Mesenteric fat pad (tissue), 1 donor: Measurements from ENCODE around the gene ZMYM2. TPM values are rescaled to one million over a fixed set of nuclear protein-coding genes. Genes with fewer than 3 reads are reported as not detected.

Experiments
- DNase-seq: peaks from one replicate; pipeline ENCODE4 v3.0.0-alpha.2; 2020; ENCODE audit warnings: low spot score
- total RNA-seq: library from RNA; stranded (reverse); fragmentation: NEBNext Ultra II Directional; extraction: Animal tissue kit (Norgen Biotek cat#: 25700); gene quantifications from one replicate; pipeline ENCODE4 v1.2.1, GENCODE V29; 2021
- donor health status: DM: yes; HTN: yes; CAD: no.

The ZMYM2 gene
- total RNA-seq, 1 donor from 2014 or later, result 74.2 TPM

DNA sequence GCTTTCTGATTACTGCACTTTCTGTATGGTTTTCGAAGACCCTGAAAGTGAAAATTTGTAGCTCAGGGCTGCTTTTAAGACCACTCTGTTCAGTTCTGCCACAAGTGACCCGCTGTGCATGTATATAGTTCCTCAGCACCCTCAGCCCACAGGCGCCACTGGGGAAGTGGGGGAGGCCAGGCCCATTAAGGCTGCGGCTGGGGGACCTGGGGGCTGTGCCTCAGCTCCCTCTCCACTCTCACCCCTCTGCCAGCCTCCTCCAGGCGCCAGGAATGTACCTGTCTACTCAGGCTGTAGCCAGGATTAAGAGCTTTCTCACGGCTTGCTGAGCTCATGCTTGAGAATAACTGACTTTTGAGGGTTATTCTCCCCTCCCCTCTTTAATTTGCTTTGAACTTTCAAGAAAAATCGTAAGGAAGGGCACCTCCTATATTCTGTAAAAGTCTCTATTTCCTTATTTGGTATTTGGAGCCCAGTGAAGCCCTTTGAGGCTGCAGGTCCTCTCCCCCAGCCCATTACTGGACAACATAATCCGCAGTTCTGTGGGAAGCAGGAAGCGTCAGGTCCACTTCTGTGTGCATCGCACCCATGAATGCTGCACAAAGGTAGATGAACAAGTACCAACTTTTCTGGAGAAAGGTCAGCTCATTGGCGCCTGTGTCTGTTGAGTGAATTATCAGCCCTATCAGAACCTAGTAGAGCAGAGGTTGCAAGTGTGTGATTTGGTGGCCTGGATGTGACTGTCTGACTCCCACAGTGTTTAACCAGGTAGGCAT lies 172.7 kb downstream of the ZMYM2 start:
- DNase-seq, result peak; percentile 67

DNA sequence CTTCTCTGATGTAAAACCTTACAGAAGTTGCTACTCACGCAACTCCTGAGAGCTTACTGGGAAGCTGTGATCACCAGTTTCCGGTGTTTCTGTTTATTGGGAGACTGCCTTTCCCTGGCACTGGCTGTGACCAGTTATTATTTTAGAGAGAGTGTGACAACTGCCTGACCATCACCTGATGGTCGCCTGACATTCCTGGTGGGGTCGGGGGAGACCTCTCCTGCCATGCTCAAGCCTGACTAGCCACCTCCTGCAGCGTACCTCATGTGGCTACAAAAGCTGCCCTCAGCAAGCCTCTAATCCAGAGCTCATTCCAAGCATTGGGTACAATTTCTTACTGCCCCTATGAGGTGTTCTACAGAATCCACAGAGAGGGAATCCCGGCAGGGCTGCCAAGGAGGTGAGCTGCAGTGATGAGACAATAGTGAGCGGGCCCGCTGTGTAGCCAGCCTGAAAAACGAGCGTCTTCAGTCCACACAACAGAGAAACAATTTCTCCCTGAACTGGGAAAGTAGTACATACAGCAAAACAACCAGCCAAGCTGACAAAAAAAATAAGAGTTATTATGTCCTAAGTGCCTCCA lies 173.6 kb downstream of the ZMYM2 start:
- DNase-seq, result no peak

DNA sequence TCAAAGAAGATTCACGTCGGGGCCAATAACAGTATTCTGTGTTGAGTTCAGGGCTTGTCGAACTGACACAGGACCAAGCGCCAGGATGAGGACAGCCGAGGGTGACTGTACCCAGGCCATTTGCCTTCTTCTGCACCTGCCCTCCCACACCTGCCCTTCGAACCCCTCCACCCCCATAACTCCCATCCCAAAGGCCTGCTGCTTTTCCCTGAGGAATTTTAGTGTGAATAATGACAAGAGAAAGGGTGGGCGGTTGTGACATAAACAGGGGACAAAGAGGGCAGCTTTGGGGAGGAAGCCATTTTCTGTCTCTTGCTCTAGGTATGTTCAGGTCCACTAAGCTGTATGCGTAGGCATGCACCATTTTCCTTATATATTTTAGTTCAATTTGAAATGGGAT lies 176.2 kb downstream of the ZMYM2 start:
- DNase-seq, result no peak

DNA sequence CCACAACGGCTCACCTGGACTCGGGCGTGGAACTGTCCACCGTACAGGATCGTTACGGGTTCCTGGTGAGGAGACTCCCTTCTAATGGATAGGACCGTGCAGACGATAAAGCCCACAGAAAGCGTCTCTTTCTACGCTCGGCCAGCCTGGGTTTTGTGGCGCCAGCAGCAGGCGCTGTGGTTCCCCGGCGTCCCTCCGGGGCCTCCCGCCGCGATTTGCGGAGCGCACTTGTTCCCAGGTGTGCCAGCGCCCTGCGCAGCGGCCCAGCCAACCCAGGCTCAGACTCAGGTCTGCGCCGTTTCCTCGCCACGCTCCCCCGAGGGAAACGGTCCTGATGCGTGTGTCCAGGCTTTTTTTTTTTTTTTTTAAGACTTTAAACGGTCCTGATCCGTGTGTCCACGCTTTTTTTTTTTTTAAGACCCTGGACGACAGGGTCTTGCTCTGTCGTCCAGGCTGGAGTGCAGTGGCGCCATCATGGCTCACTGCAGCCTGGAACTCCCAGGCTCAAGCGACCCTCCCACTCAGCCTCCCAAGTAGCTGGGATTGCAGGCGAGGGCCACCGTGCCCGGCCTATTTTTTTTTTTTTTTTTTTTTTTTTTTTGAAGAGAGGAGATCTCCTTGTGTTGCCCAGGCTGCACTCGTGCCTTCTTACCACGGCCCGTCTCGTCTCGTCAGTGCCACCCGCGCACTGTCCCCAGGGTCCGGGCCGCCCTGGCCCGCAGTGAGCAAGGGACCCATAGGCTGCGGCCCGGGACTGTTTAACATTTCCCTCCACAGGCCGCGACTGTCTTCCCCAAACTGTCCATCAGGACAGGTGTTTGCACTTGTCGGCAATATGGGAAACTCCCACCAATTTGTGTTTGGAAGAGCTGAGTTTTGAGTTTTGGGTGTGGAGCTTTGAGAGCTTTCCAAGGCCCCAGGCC lies 178.5 kb downstream of the ZMYM2 start:
- peak; percentile 88 for DNase-seq

DNA sequence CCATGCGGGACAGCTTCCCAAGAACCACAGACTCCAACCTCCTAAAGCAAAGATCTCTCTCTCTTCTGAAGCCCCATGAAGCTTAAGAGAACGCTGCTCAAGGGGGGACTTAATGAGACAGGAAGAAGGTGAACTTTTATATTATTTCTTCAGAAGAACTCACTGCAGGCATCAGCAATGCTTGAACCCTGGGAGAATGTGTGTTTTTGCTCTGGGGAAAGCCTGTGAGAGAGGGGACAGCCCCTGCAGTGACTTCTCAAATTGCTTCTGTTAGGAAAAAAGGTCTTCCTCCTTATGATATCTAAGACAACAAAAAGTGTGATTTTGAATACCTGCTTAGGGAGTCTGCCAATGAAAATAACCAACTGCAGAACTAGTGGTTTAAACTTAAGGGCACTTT lies 179.3 kb downstream of the ZMYM2 start:
- no peak for DNase-seq

DNA sequence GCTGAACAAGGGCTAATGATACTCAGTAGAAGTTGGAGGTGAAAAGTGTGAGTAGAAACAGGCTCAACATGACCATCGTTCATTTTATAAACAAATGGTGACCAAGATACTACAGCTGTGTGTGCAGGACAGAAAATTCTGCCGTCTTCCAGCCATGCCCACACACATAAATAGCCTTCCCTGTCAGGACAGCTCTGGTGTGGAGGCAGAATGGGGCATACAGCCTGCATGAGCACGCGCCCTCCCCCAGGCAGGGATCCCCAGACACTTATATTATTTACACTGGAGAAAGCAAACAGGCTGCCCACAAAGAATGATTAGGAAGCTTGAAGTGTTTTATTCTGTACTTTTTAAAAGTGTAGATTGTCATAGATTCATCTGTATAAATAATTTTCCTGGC lies 182.0 kb downstream of the ZMYM2 start:
- no peak for DNase-seq

Other genes with a start within 250 kb of the ZMYM2 start
- 40.3 TPM for gene PSPC1, start 175.8 kb upstream of the ZMYM2 start, total RNA-seq
- 18.6 TPM for gene ZMYM5, start 95.1 kb upstream of the ZMYM2 start, total RNA-seq
- 0.06 TPM for gene GJA3, start 202.3 kb downstream of the ZMYM2 start, total RNA-seq
- 0.26 TPM for gene GJB2, start 234.2 kb downstream of the ZMYM2 start, total RNA-seq